SKM-1 (cell line): Measurements from ENCODE around the gene NLRP6.
"Not testable (repeated sequence)": the region's sequence is repeated elsewhere in the genome, so short reads cannot be mapped to it uniquely, and the experiment has no call there.

Experiments
- DNase-seq: peaks from one replicate; lab custom pipeline; 2025; ENCODE audit not compliant: unreplicated experiment; lab: John Stamatoyannopoulos, UW

NLRP6 gene

GRCh38 chr11:278001-278951 is at the start of gene NLRP6:
Gene NLRP6, plus strand, starts transcription at chr11:278407. Its CDS starts 163 bp downstream, at chr11:278570.
- no peak for DNase-seq

GRCh38 chr11:230431-230830 is 47.8 kb upstream of the NLRP6 start:
- no peak for DNase-seq

- DNase-seq: no peak
These were observed 45.2 kb upstream of the NLRP6 start for GRCh38 chr11:232783-233565.

- no peak for DNase-seq
These were observed 43.0 kb upstream of the NLRP6 start for GRCh38 chr11:235180-235579.

- no peak for DNase-seq
These were observed 42.6 kb upstream of the NLRP6 start for GRCh38 chr11:235609-235996.

- peak; percentile 89 for DNase-seq
These were observed 42.0 kb upstream of the NLRP6 start, which contains the start of gene SIRT3 for GRCh38 chr11:235997-236773. Gene SIRT3, minus strand, starts transcription at chr11:236342. Its CDS starts 14 bp downstream, at chr11:236328.

- DNase-seq: peak; percentile 64
These were observed 41.1 kb upstream of the NLRP6 start, which contains the start of gene PSMD13 for GRCh38 chr11:236774-237767. Gene PSMD13, plus strand, starts transcription at chr11:236976. Its CDS starts 74 bp downstream, at chr11:237050.

- DNase-seq: not testable (repeated sequence)
These were observed 39.9 kb upstream of the NLRP6 start for GRCh38 chr11:238346-238745.

GRCh38 chr11:240315-240714 is 37.9 kb upstream of the NLRP6 start:
- DNase-seq: no peak

GRCh38 chr11:241634-242033 is 36.6 kb upstream of the NLRP6 start:
- no peak for DNase-seq

- no peak for DNase-seq
These were observed 33.8 kb upstream of the NLRP6 start for GRCh38 chr11:244376-244775.

- no peak for DNase-seq
These were observed 29.1 kb upstream of the NLRP6 start for GRCh38 chr11:249062-249461.

- no peak for DNase-seq
These were observed 27.9 kb upstream of the NLRP6 start for GRCh38 chr11:250274-250673.

- peak; percentile 22 for DNase-seq
These were observed 27.4 kb upstream of the NLRP6 start for GRCh38 chr11:250740-251299.

- DNase-seq: no peak
These were observed 26.7 kb upstream of the NLRP6 start for GRCh38 chr11:251550-251949.

- no peak for DNase-seq
These were observed 25.5 kb upstream of the NLRP6 start for GRCh38 chr11:252666-253065.

GRCh38 chr11:253160-253885 is 24.9 kb upstream of the NLRP6 start:
- no peak for DNase-seq

GRCh38 chr11:253886-254270 is 24.3 kb upstream of the NLRP6 start:
- no peak for DNase-seq

GRCh38 chr11:255176-255575 is 23.0 kb upstream of the NLRP6 start:
- DNase-seq: no peak
